Activated CD4-positive, alpha-beta T cell treated with anti-CD3 and anti-CD28 coated beads, Interleukin-2, amount 10 ng/mL, durations not matched to agents 24 days and 14 days (primary cell): ENCODE data around the gene IQCK. TPM values are rescaled to one million over a fixed set of nuclear protein-coding genes. Genes with fewer than 3 reads are reported as not detected.

Experiments
- DNase-seq: peaks from one replicate; pipeline ENCODE4 v3.0.0; 2022
- H3K27ac Mint-ChIP-seq: one replicate; pipeline ENCODE4 v1.8.0; 2022; ENCODE audit warnings: mild to moderate bottlenecking, mixed read lengths
- H3K27me3 Mint-ChIP-seq: one replicate; pipeline ENCODE4 v1.8.0; 2022; ENCODE audit warnings: mixed read lengths
- H3K36me3 Mint-ChIP-seq: one replicate; pipeline ENCODE4 v1.8.0; 2022; ENCODE audit warnings: low read depth, mild to moderate bottlenecking, mixed read lengths
- H3K4me1 Mint-ChIP-seq: one replicate; pipeline ENCODE4 v1.8.0; 2021; ENCODE audit warnings: mixed read lengths
- H3K4me3 Mint-ChIP-seq: one replicate; pipeline ENCODE4 v1.8.0; 2022; ENCODE audit warnings: mild to moderate bottlenecking, moderate library complexity, mixed read lengths
- H3K9me3 Mint-ChIP-seq: one replicate; pipeline ENCODE4 v1.8.0; 2021; ENCODE audit warnings: mixed read lengths
- intact Hi-C: fragments of 100-400 bp; cut with micrococcal nuclease; formaldehyde crosslinking; loops from one replicate; pipeline ENCODE4 v1.15.1; 2023
- total RNA-seq: library from RNA; stranded (reverse); gene quantifications from 2 replicates; pipeline ENCODE4 v1.2.3, GENCODE V29; 2022

IQCK gene
- total RNA-seq, 1 donor from 2014 or later = 1.0 TPM

- no peaks in the 10 kb centered on the region for H3K36me3 Mint-ChIP-seq
- H3K27me3 Mint-ChIP-seq = no peaks in the 10 kb centered on the region
- no peaks in the 10 kb centered on the region for H3K4me1 Mint-ChIP-seq
- no peak for DNase-seq
- H3K27ac Mint-ChIP-seq = no peak overlapping the region
- peaks cover 6% of the 10 kb centered on the region for H3K9me3 Mint-ChIP-seq
- intact Hi-C loops = no loop called here
- no peak overlapping the region for H3K4me3 Mint-ChIP-seq
Measured at GRCh38 chr16:19766988-19767387, 48.9 kb downstream of the IQCK start.

GRCh38 chr16:19767497-19767896, 49.4 kb downstream of the IQCK start:
- no peaks in the 10 kb centered on the region for H3K4me1 Mint-ChIP-seq
- no peak overlapping the region for H3K4me3 Mint-ChIP-seq
- H3K27ac Mint-ChIP-seq = no peak overlapping the region

GRCh38 chr16:19769239-19769638, 51.2 kb downstream of the IQCK start:
- intact Hi-C loops = no loop called here
- Mint-ChIP-seq H3K36me3 (no peaks in the 10 kb centered on the region), H3K27ac (no peak overlapping the region), H3K4me1 (no peaks in the 10 kb centered on the region), H3K9me3 (peaks cover 6% of the 10 kb centered on the region), H3K27me3 (no peaks in the 10 kb centered on the region), H3K4me3 (no peak overlapping the region)
- no peak for DNase-seq

More at GRCh38 chr16:19767497-19767896, 49.4 kb downstream of the IQCK start:
- H3K27me3 Mint-ChIP-seq = no peaks in the 10 kb centered on the region
- peaks cover 6% of the 10 kb centered on the region for H3K9me3 Mint-ChIP-seq
- no peaks in the 10 kb centered on the region for H3K36me3 Mint-ChIP-seq
- intact Hi-C loops = no loop called here
- DNase-seq = no peak

GRCh38 chr16:19771040-19771439, 53.0 kb downstream of the IQCK start:
- H3K27ac Mint-ChIP-seq = no peak overlapping the region
- peaks cover 6% of the 10 kb centered on the region for H3K9me3 Mint-ChIP-seq
- no peak overlapping the region for H3K4me3 Mint-ChIP-seq
- no peaks in the 10 kb centered on the region for H3K27me3 Mint-ChIP-seq
- no peaks in the 10 kb centered on the region for H3K4me1 Mint-ChIP-seq
- intact Hi-C loops = no loop called here
- no peak for DNase-seq
- H3K36me3 Mint-ChIP-seq = no peaks in the 10 kb centered on the region

- intact Hi-C loops = no loop called here
- Mint-ChIP-seq H3K27ac (no peak overlapping the region), H3K27me3 (no peaks in the 10 kb centered on the region), H3K9me3 (peaks cover 6% of the 10 kb centered on the region), H3K4me1 (no peaks in the 10 kb centered on the region), H3K36me3 (no peaks in the 10 kb centered on the region), H3K4me3 (no peak overlapping the region)
- DNase-seq = no peak
Measured at GRCh38 chr16:19771796-19772195, 53.7 kb downstream of the IQCK start.

- DNase-seq = no peak
- intact Hi-C loops = no loop called here
- H3K4me3 Mint-ChIP-seq = no peak overlapping the region
- H3K27ac Mint-ChIP-seq = no peak overlapping the region
- no peaks in the 10 kb centered on the region for H3K36me3 Mint-ChIP-seq
- no peaks in the 10 kb centered on the region for H3K27me3 Mint-ChIP-seq
- peaks cover 6% of the 10 kb centered on the region for H3K9me3 Mint-ChIP-seq
- H3K4me1 Mint-ChIP-seq = no peaks in the 10 kb centered on the region
Measured at GRCh38 chr16:19774024-19774423, 56.0 kb downstream of the IQCK start.

GRCh38 chr16:19776147-19776546, 58.1 kb downstream of the IQCK start:
- no peaks in the 10 kb centered on the region for H3K4me1 Mint-ChIP-seq
- H3K9me3 Mint-ChIP-seq = no peaks in the 10 kb centered on the region
- intact Hi-C loops = no loop called here

GRCh38 chr16:19776565-19776964, 58.5 kb downstream of the IQCK start:
- Mint-ChIP-seq H3K27me3 (no peaks in the 10 kb centered on the region), H3K4me3 (no peak overlapping the region), H3K36me3 (no peaks in the 10 kb centered on the region), H3K27ac (no peak overlapping the region), H3K9me3 (no peaks in the 10 kb centered on the region), H3K4me1 (no peaks in the 10 kb centered on the region)
- intact Hi-C loops = no loop called here
- DNase-seq = no peak

More at GRCh38 chr16:19776147-19776546, 58.1 kb downstream of the IQCK start:
- Mint-ChIP-seq H3K36me3 (no peaks in the 10 kb centered on the region), H3K4me3 (no peak overlapping the region), H3K27me3 (no peaks in the 10 kb centered on the region), H3K27ac (no peak overlapping the region)
- no peak for DNase-seq

- H3K27me3 Mint-ChIP-seq = no peaks in the 10 kb centered on the region
- intact Hi-C loops = no loop called here
- peak; percentile 27 for DNase-seq
Measured at GRCh38 chr16:19780321-19780720, 62.2 kb downstream of the IQCK start.

GRCh38 chr16:19781226-19781625, 63.2 kb downstream of the IQCK start:
- no peaks in the 10 kb centered on the region for H3K9me3 Mint-ChIP-seq
- no peak overlapping the region for H3K27ac Mint-ChIP-seq
- intact Hi-C loops = no loop called here
- H3K27me3 Mint-ChIP-seq = no peaks in the 10 kb centered on the region
- H3K4me3 Mint-ChIP-seq = no peak overlapping the region
- H3K36me3 Mint-ChIP-seq = no peaks in the 10 kb centered on the region
- DNase-seq = peak; percentile 21
- H3K4me1 Mint-ChIP-seq = no peaks in the 10 kb centered on the region

More at GRCh38 chr16:19780321-19780720, 62.2 kb downstream of the IQCK start:
- Mint-ChIP-seq H3K4me3 (no peak overlapping the region), H3K4me1 (no peaks in the 10 kb centered on the region), H3K36me3 (no peaks in the 10 kb centered on the region), H3K27ac (no peak overlapping the region), H3K9me3 (no peaks in the 10 kb centered on the region)

- no peak overlapping the region for H3K4me3 Mint-ChIP-seq
- no peaks in the 10 kb centered on the region for H3K9me3 Mint-ChIP-seq
Measured at GRCh38 chr16:19783363-19784182, 65.5 kb downstream of the IQCK start.

GRCh38 chr16:19784183-19784736, 66.2 kb downstream of the IQCK start:
- H3K27me3 Mint-ChIP-seq = no peaks in the 10 kb centered on the region
- no peaks in the 10 kb centered on the region for H3K36me3 Mint-ChIP-seq
- no peak overlapping the region for H3K27ac Mint-ChIP-seq

More at GRCh38 chr16:19783363-19784182, 65.5 kb downstream of the IQCK start:
- Mint-ChIP-seq H3K27ac (no peak overlapping the region), H3K36me3 (no peaks in the 10 kb centered on the region), H3K27me3 (no peaks in the 10 kb centered on the region), H3K4me1 (no peaks in the 10 kb centered on the region)
- intact Hi-C loops = no loop called here
- DNase-seq = peak; percentile 39

GRCh38 chr16:19785081-19785480, 67.0 kb downstream of the IQCK start:
- no peaks in the 10 kb centered on the region for H3K4me1 Mint-ChIP-seq
- no peak overlapping the region for H3K27ac Mint-ChIP-seq
- intact Hi-C loops = no loop called here
- no peaks in the 10 kb centered on the region for H3K27me3 Mint-ChIP-seq
- DNase-seq = peak; percentile 43
- H3K36me3 Mint-ChIP-seq = no peaks in the 10 kb centered on the region
- no peak overlapping the region for H3K4me3 Mint-ChIP-seq
- no peaks in the 10 kb centered on the region for H3K9me3 Mint-ChIP-seq

More at GRCh38 chr16:19784183-19784736, 66.2 kb downstream of the IQCK start:
- Mint-ChIP-seq H3K9me3 (no peaks in the 10 kb centered on the region), H3K4me3 (no peak overlapping the region), H3K4me1 (no peaks in the 10 kb centered on the region)
- intact Hi-C loops = no loop called here
- DNase-seq = peak; percentile 24

- Mint-ChIP-seq H3K36me3 (no peaks in the 10 kb centered on the region), H3K27ac (no peak overlapping the region), H3K9me3 (no peaks in the 10 kb centered on the region), H3K4me3 (no peak overlapping the region), H3K27me3 (no peaks in the 10 kb centered on the region), H3K4me1 (no peaks in the 10 kb centered on the region)
- DNase-seq = peak; percentile 30
- intact Hi-C loops = no loop called here
Measured at GRCh38 chr16:19785512-19786130, 67.5 kb downstream of the IQCK start.
